H9 (cell line): ENCODE data around the gene EPHB6. TPM values are rescaled to one million over a fixed set of nuclear protein-coding genes. Genes with fewer than 3 reads are reported as not detected.

ENCODE experiments used
- DNase-seq: peaks from one replicate; pipeline ENCODE4 v3.0.0-alpha.2; 2017
- H2AFZ ChIP-seq: one replicate; pipeline ENCODE4 v1.6.1; 2013; ENCODE audit warnings: mild to moderate bottlenecking, low read length, control low read depth, moderate library complexity
- H2AK5ac ChIP-seq: 2 replicates; pipeline ENCODE4 v1.6.1; 2013; ENCODE audit warnings: low read length, control low read depth, mixed read lengths; ENCODE audit not compliant: insufficient read length
- H2BK120ac ChIP-seq: one replicate; pipeline ENCODE4 v1.6.1; 2013; ENCODE audit warnings: low read depth, mild to moderate bottlenecking, low read length, control low read depth, inconsistent platforms; ENCODE audit not compliant: poor library complexity, severe bottlenecking
- H2BK12ac ChIP-seq: 2 replicates; pipeline ENCODE4 v1.6.1; 2013; ENCODE audit warnings: low read length, control low read depth, mixed read lengths, low read depth; ENCODE audit not compliant: insufficient read length
- H2BK15ac ChIP-seq: 2 replicates; pipeline ENCODE4 v1.6.1; 2013; ENCODE audit warnings: low read depth, low read length, control low read depth
- H2BK20ac ChIP-seq: one replicate; pipeline ENCODE4 v1.6.1; 2013; ENCODE audit warnings: low read depth, mild to moderate bottlenecking, low read length, control low read depth, inconsistent platforms; ENCODE audit not compliant: poor library complexity, severe bottlenecking
- H2BK5ac ChIP-seq: 2 replicates; pipeline ENCODE4 v1.6.1; 2013; ENCODE audit warnings: low read length, control low read depth, mixed read lengths; ENCODE audit not compliant: insufficient read length
- H3K14ac ChIP-seq: 2 replicates; pipeline ENCODE4 v1.6.1; 2013; ENCODE audit warnings: low read length, control low read depth; ENCODE audit not compliant: insufficient read depth
- H3K18ac ChIP-seq: 2 replicates; pipeline ENCODE4 v1.6.1; 2013; ENCODE audit warnings: low read depth, mild to moderate bottlenecking, mixed read lengths, low read length, control low read depth; ENCODE audit not compliant: insufficient read length
- H3K23ac ChIP-seq: 2 replicates; pipeline ENCODE4 v1.6.1; 2013; ENCODE audit warnings: low read length, control low read depth, mixed read lengths, low read depth; ENCODE audit not compliant: insufficient read length
- H3K23me2 ChIP-seq: 2 replicates; pipeline ENCODE4 v1.6.1; 2013; ENCODE audit warnings: low read depth, mild to moderate bottlenecking, mixed read lengths, low read length, control low read depth; ENCODE audit not compliant: insufficient read length, poor library complexity, severe bottlenecking
- H3K27ac ChIP-seq: 2 replicates; pipeline ENCODE4 v1.5.1; 2013; ENCODE audit warnings: low read length, control low read depth, mixed read lengths, low read depth; ENCODE audit not compliant: insufficient read length
- H3K27me3 ChIP-seq: 2 replicates; pipeline ENCODE4 v1.6.1; 2013; ENCODE audit warnings: low read length, control low read depth, inconsistent platforms; ENCODE audit not compliant: insufficient read depth
- H3K4ac ChIP-seq: 2 replicates; pipeline ENCODE4 v1.6.1; 2013; ENCODE audit warnings: low read depth, mild to moderate bottlenecking, control low read depth, inconsistent platforms, low read length, moderate library complexity
- H3K4me1 ChIP-seq: 2 replicates; pipeline ENCODE4 v1.6.1; 2013; ENCODE audit warnings: low read length, control low read depth, inconsistent platforms; ENCODE audit not compliant: insufficient read depth
- H3K4me2 ChIP-seq: 2 replicates; pipeline ENCODE4 v1.6.1; 2013; ENCODE audit warnings: low read length, control low read depth, mixed read lengths; ENCODE audit not compliant: insufficient read length, insufficient read depth
- H3K56ac ChIP-seq: 2 replicates; pipeline ENCODE4 v1.6.1; 2013; ENCODE audit warnings: low read depth, mild to moderate bottlenecking, mixed read lengths, low read length, control low read depth; ENCODE audit not compliant: insufficient read length
- H3K79me1 ChIP-seq: 2 replicates; pipeline ENCODE4 v1.6.1; 2013; ENCODE audit warnings: low read depth, mild to moderate bottlenecking, moderate library complexity, low read length, control low read depth, inconsistent platforms; ENCODE audit not compliant: insufficient read depth, poor library complexity, severe bottlenecking
- H3K79me2 ChIP-seq: 2 replicates; pipeline ENCODE4 v1.6.1; 2013; ENCODE audit warnings: low read length, control low read depth, inconsistent platforms; ENCODE audit not compliant: insufficient read depth
- H3K9ac ChIP-seq: 2 replicates; pipeline ENCODE4 v1.6.1; 2013; ENCODE audit warnings: low read length, control low read depth, mixed read lengths; ENCODE audit not compliant: insufficient read length; ENCODE audit errors: extremely low read depth
- H3K9me3 ChIP-seq: one replicate; pipeline ENCODE4 v1.6.1; 2013; ENCODE audit warnings: low read depth, low read length, inconsistent platforms; ENCODE audit not compliant: control insufficient read depth
- H3T11ph ChIP-seq: one replicate; pipeline ENCODE4 v1.6.1; 2013; ENCODE audit warnings: mild to moderate bottlenecking, low read length, control low read depth, inconsistent platforms
- H4K20me1 ChIP-seq: one replicate; pipeline ENCODE4 v1.6.1; 2013; ENCODE audit not compliant: control insufficient read depth, insufficient read length, insufficient read depth
- H4K5ac ChIP-seq: 2 replicates; pipeline ENCODE4 v1.6.1; 2013; ENCODE audit warnings: low read depth, mild to moderate bottlenecking, mixed read lengths, low read length, control low read depth; ENCODE audit not compliant: insufficient read length
- H4K8ac ChIP-seq: replicated peaks from 2 replicates; pipeline ENCODE4 v1.6.1; 2013; ENCODE audit warnings: low read length, control low read depth, mixed read lengths, low read depth; ENCODE audit not compliant: insufficient read length
- H4K91ac ChIP-seq: 2 replicates; pipeline ENCODE4 v1.6.1; 2013; ENCODE audit warnings: low read depth, mild to moderate bottlenecking, moderate library complexity, mixed read lengths, low read length, control low read depth; ENCODE audit not compliant: insufficient read length
- H3K27ac Mint-ChIP-seq, 3 experiments: 2 replicates in 2 of 3; 3 replicates in 1 of 3; pipeline ENCODE4 v1.8.0; 2020 to 2021; ENCODE audit warnings: mixed read lengths in 3 of 3, mild to moderate bottlenecking in 1 of 3, moderate library complexity in 1 of 3
- H3K27me3 Mint-ChIP-seq: 2 replicates; pipeline ENCODE4 v1.8.0; 2021; ENCODE audit warnings: low read depth, mild to moderate bottlenecking, moderate library complexity, mixed read lengths
- H3K36me3 Mint-ChIP-seq, 3 experiments: 2 replicates in 2 of 3; 3 replicates in 1 of 3; pipeline ENCODE4 v1.8.0; 2020 to 2021; ENCODE audit warnings: low read depth in 3 of 3, mixed read lengths in 3 of 3; ENCODE audit not compliant: insufficient read depth in 1 of 3
- H3K4me1 Mint-ChIP-seq, 2 experiments: 2 replicates each; pipeline ENCODE4 v1.8.0; 2020; ENCODE audit warnings: mixed read lengths in 2 of 2
- H3K4me3 Mint-ChIP-seq, 2 experiments: 2 replicates in 1 of 2; 3 replicates in 1 of 2; pipeline ENCODE4 v1.8.0; 2020 to 2021; ENCODE audit warnings: mild to moderate bottlenecking in 2 of 2, mixed read lengths in 2 of 2, moderate library complexity in 1 of 2
- H3K9me3 Mint-ChIP-seq, 2 experiments: 2 replicates in 1 of 2; 3 replicates in 1 of 2; pipeline ENCODE4 v1.8.0; 2020; ENCODE audit warnings: mild to moderate bottlenecking in 2 of 2, mixed read lengths in 2 of 2, moderate library complexity in 1 of 2
- CTCF ChIP-seq: fragments of 200-600 bp; sonication (generic); conservative IDR thresholded peaks from 3 replicates; pipeline ENCODE4 v1.8.0; 2021; ENCODE audit warnings: antibody characterized with exemption, mild to moderate bottlenecking
- WGBS: extraction: QIAGEN DNeasy Blood & Tissue Kit; methylation state at CpG from one replicate; pipeline ENCODE4 v1.1.7; 2013; ENCODE audit warnings: missing lambda C conversion rate, low lambda C conversion rate, mixed read lengths; ENCODE audit not compliant: insufficient read length; ENCODE audit errors: extremely low coverage; 5-methylcytosine and 5-hydroxymethylcytosine counted together
- total RNA-seq: library from RNA; stranded (reverse); gene quantifications from 2 replicates; pipeline ENCODE4 v1.2.1, GENCODE V29; 2021

Gene EPHB6
- total RNA-seq, 1 experiment from 2014 or later = 9.7 TPM

DNA sequence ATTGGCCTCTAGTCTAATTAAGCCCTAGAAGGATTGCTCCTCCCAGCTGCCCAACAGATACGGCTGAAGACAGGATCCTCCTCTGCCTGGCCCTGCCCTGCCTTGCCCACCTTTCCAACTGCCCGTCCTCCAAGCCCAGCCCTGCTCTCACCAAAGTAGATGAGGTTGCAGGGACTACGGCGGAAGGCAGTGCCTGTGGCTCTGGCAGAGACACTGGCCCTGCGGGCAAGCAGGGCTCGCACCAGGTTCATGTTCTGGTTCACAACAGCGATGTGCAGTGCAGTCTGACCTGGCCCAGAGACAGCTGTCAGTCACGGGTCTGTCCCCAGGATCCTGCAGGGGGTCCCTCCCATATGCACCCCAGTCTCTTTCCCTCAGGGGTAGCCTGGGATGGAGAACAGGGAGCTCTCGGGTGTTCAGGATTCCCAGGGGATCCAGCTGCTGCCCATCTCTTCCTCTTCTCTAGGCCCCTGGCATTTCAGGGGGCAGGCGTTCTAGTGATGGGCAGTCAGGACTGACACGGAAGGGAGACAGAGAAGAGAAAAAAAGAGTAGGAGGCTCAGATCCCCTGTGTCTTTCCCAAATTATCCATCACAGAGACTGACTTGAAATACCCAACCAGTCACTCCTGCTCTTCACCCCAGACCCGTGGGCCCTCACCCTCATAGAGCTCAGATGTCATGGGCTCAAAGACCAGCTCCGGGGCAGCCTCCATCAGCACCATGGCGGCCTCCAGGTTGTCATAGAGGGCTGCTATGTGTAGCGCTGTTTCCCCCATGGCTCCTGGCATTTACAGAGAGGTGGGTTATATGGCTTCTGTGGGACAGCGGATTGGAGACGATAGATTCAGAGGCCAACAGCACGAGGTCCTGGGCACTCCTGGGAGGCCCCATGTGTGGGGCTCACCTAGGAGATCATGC lies 22.4 kb downstream of the EPHB6 start:
- no peak overlapping the region for H3K18ac ChIP-seq
- no peaks in the 10 kb centered on the region for H3K79me2 ChIP-seq
- Mint-ChIP-seq H3K27me3 (peaks cover 13% of the 10 kb centered on the region), H3K4me1 (no peaks in the 10 kb centered on the region), H3K27ac (no peak overlapping the region), H3K36me3 (peaks cover 0 to 10% (median 5%) of the 10 kb centered on the region in 3 experiments; a peak in 4 of 7 replicates), H3K4me3 (no peak overlapping the region), H3K9me3 (peaks cover 0 to 9% of the 10 kb centered on the region in 2 experiments; a peak in 2 of 5 replicates)
- H2AK5ac ChIP-seq = no peak overlapping the region
- H3K14ac ChIP-seq = no peak overlapping the region
- no peaks in the 10 kb centered on the region for H3K9me3 ChIP-seq
- no peak overlapping the region for H3K9ac ChIP-seq
- TF ChIP-seq CTCF = no peak
- no CpG with 5 or more reads among the region's 18 CpGs for WGBS
- H4K91ac ChIP-seq = no peak overlapping the region
- H3K79me1 ChIP-seq = no peaks in the 10 kb centered on the region
- no peaks in the 10 kb centered on the region for H3K4me1 ChIP-seq
- no peak for DNase-seq
- no peak overlapping the region for H2BK5ac ChIP-seq
- H2BK120ac ChIP-seq = no peak overlapping the region
- no peak overlapping the region for H3K4ac ChIP-seq
- H4K5ac ChIP-seq = no peak overlapping the region
- H2BK15ac ChIP-seq = no peak overlapping the region
- H3K23ac ChIP-seq = no peak overlapping the region
- no peaks in the 10 kb centered on the region for H3K27me3 ChIP-seq
- H3K23me2 ChIP-seq = no peaks in the 10 kb centered on the region
- no peaks in the 10 kb centered on the region for H4K20me1 ChIP-seq
- H3K27ac ChIP-seq = no peak overlapping the region
- no peak overlapping the region for H2BK20ac ChIP-seq
- no peak overlapping the region for H2AFZ ChIP-seq
- no peak overlapping the region for H3K56ac ChIP-seq
- H2BK12ac ChIP-seq = no peak overlapping the region
- H3T11ph ChIP-seq = no peak overlapping the region
- no peak overlapping the region for H4K8ac ChIP-seq
- H3K4me2 ChIP-seq = no peak overlapping the region
